Subcutaneous adipose tissue (tissue), 4 donors: Measurements from ENCODE around the gene SHC1. TPM values are rescaled to one million over a fixed set of nuclear protein-coding genes. Genes with fewer than 3 reads are reported as not detected.

Experiments
- CTCF ChIP-seq: fragments of 450-650 bp; IDR thresholded peaks from one replicate; pipeline ENCODE4 v1.5.1; 2016; ENCODE audit warnings: low read depth, mild to moderate bottlenecking, control low read depth, antibody characterized with exemption, moderate library complexity
- total RNA-seq, 4 donors: library from RNA; depleted of rRNA; stranded (reverse); fragments of >200 nt; gene quantifications; one replicate each; pipeline ENCODE4 v1.1.0, GENCODE V29; 2016

The SHC1 gene
- total RNA-seq, 4 donors from 2014 or later = 87.1 to 171 (median 102) TPM

GRCh38 chr1:155015527-155016230 lies 45.1 kb upstream of the SHC1 start:
- TF ChIP-seq CTCF = no peak

GRCh38 chr1:155014709-155015508 lies 44.4 kb upstream of the SHC1 start:
- TF ChIP-seq CTCF = no peak

GRCh38 chr1:155013632-155014031 lies 43.1 kb upstream of the SHC1 start:
- TF ChIP-seq CTCF = no peak

- no peak for TF ChIP-seq CTCF
These were observed 42.4 kb upstream of the SHC1 start for GRCh38 chr1:155012776-155013602.

GRCh38 chr1:155012026-155012546 lies 41.5 kb upstream of the SHC1 start:
- TF ChIP-seq CTCF = no peak

GRCh38 chr1:155011437-155012025 lies 41.0 kb upstream of the SHC1 start:
- TF ChIP-seq CTCF = no peak
